Subcutaneous adipose tissue (tissue), 4 donors: ENCODE data around the gene DOCK2. TPM values are rescaled to one million over a fixed set of nuclear protein-coding genes. Genes with fewer than 3 reads are reported as not detected.

Experiments
- CTCF ChIP-seq: fragments of 450-650 bp; IDR thresholded peaks from one replicate; pipeline ENCODE4 v1.5.1; 2016; ENCODE audit warnings: low read depth, mild to moderate bottlenecking, control low read depth, antibody characterized with exemption, moderate library complexity
- total RNA-seq, 4 donors: library from RNA; depleted of rRNA; stranded (reverse); fragments of >200 nt; gene quantifications; one replicate each; pipeline ENCODE4 v1.1.0, GENCODE V29; 2016

Gene DOCK2
- total RNA-seq, 4 donors from 2014 or later, result 23.9 to 101 (median 51.1) TPM

GRCh38 chr5:169641253-169641652 is 4.2 kb downstream of the DOCK2 start:
- TF ChIP-seq CTCF, result no peak

- TF ChIP-seq CTCF, result no peak
Measured at GRCh38 chr5:169646856-169647255, 9.8 kb downstream of the DOCK2 start.

GRCh38 chr5:169647566-169647965 is 10.5 kb downstream of the DOCK2 start:
- TF ChIP-seq CTCF, result no peak

GRCh38 chr5:169648725-169649310 is 11.7 kb downstream of the DOCK2 start:
- TF ChIP-seq CTCF, result no peak

- no peak for TF ChIP-seq CTCF
Measured at GRCh38 chr5:169649486-169649885, 12.4 kb downstream of the DOCK2 start.

- TF ChIP-seq CTCF, result no peak
Measured at GRCh38 chr5:169650701-169651331, 13.7 kb downstream of the DOCK2 start.

- TF ChIP-seq CTCF, result no peak
Measured at GRCh38 chr5:169651526-169651925, 14.5 kb downstream of the DOCK2 start.
